A673 (cell line): ENCODE data around the gene RPTN. TPM values are rescaled to one million over a fixed set of nuclear protein-coding genes. Genes with fewer than 3 reads are reported as not detected.

Experiments used
- BruUV-seq: library from RNA; stranded (reverse); fragments of 400-500 nt; replicated peaks from 2 replicates; lab custom pipeline; 2021; lab: Mats Ljungman, UMichigan
- CTCF ChIA-PET: fragments of 300-600 bp; sonication (Branson Sonifier 250); formaldehyde crosslinking; loops from one replicate; lab custom pipeline; 2022; ENCODE audit warnings: antibody characterized with exemption; lab: Charles Lee
- POLR2A ChIA-PET: fragments of 300-600 bp; sonication (Branson Sonifier 250); formaldehyde crosslinking; loops from one replicate; lab custom pipeline; 2022; ENCODE audit warnings: antibody characterized with exemption; ENCODE audit not compliant: low non-redundant PET; lab: Charles Lee
- DNase-seq: peaks from one replicate; pipeline ENCODE4 v3.0.0-alpha.2; 2015; ENCODE audit warnings: low spot score
- H3K27ac ChIP-seq: fragments of 200-600 bp; sonication (generic); 2 replicates; pipeline ENCODE4 v1.5.1; 2016; ENCODE audit warnings: mixed run types, low read depth, mild to moderate bottlenecking, mixed read lengths, antibody characterized with exemption, low read length; ENCODE audit not compliant: poor library complexity, severe bottlenecking
- H3K27me3 ChIP-seq: fragments of 200-600 bp; sonication (generic); replicated peaks from 2 replicates; pipeline ENCODE4 v1.6.1; 2017; ENCODE audit warnings: mixed run types, low read depth, mild to moderate bottlenecking, mixed read lengths, antibody characterized with exemption, low read length; ENCODE audit not compliant: insufficient read depth, poor library complexity
- H3K36me3 ChIP-seq: fragments of 200-600 bp; sonication (generic); 2 replicates; pipeline ENCODE4 v1.6.1; 2016; ENCODE audit warnings: mixed run types, mild to moderate bottlenecking, mixed read lengths, antibody characterized with exemption, low read length; ENCODE audit not compliant: insufficient read depth, poor library complexity, severe bottlenecking
- H3K4me1 ChIP-seq: fragments of 200-600 bp; sonication (generic); 2 replicates; pipeline ENCODE4 v1.6.1; 2017; ENCODE audit warnings: mixed run types, mild to moderate bottlenecking, mixed read lengths, antibody characterized with exemption, low read length; ENCODE audit not compliant: insufficient read depth, poor library complexity, severe bottlenecking
- H3K4me3 ChIP-seq: fragments of 200-600 bp; sonication (generic); 2 replicates; pipeline ENCODE4 v1.5.1; 2016; ENCODE audit warnings: low read depth, mixed run types, mild to moderate bottlenecking, mixed read lengths, low read length; ENCODE audit not compliant: poor library complexity, severe bottlenecking
- H3K9me3 ChIP-seq: fragments of 200-600 bp; sonication (generic); 2 replicates; pipeline ENCODE4 v1.6.1; 2016; ENCODE audit warnings: mixed run types, low read depth, mild to moderate bottlenecking, mixed read lengths, antibody characterized with exemption, low read length; ENCODE audit not compliant: poor library complexity, severe bottlenecking
- EZH2 ChIP-seq: fragments of 200-600 bp; sonication (generic); IDR thresholded peaks from 2 replicates; pipeline ENCODE4 v1.6.1; 2017; ENCODE audit warnings: borderline replicate concordance, low read depth, mild to moderate bottlenecking, mixed read lengths, antibody characterized with exemption, low read length; ENCODE audit not compliant: poor library complexity, severe bottlenecking
- intact Hi-C: fragments of 100-400 bp; cut with micrococcal nuclease; formaldehyde crosslinking; loops from one replicate; pipeline ENCODE4 v1.10.0; 2022; ENCODE audit not compliant: unreplicated experiment
- total RNA-seq: library from RNA; stranded (reverse); gene quantifications from 2 replicates; pipeline ENCODE4 v1.2.3, GENCODE V29; 2021
- TF ChIP-seq, protein P1 (sequence below): fragments of 300-800, 200-600 bp; sonication (generic); conservative IDR thresholded peaks from 2 replicates; pipeline ENCODE4 v1.5.1; 2017; ENCODE audit warnings: low read depth, mild to moderate bottlenecking, antibody characterized with exemption, low read length, moderate library complexity, mixed read lengths

RPTN gene
- total RNA-seq, 1 experiment from 2014 or later: not detected

DNA sequence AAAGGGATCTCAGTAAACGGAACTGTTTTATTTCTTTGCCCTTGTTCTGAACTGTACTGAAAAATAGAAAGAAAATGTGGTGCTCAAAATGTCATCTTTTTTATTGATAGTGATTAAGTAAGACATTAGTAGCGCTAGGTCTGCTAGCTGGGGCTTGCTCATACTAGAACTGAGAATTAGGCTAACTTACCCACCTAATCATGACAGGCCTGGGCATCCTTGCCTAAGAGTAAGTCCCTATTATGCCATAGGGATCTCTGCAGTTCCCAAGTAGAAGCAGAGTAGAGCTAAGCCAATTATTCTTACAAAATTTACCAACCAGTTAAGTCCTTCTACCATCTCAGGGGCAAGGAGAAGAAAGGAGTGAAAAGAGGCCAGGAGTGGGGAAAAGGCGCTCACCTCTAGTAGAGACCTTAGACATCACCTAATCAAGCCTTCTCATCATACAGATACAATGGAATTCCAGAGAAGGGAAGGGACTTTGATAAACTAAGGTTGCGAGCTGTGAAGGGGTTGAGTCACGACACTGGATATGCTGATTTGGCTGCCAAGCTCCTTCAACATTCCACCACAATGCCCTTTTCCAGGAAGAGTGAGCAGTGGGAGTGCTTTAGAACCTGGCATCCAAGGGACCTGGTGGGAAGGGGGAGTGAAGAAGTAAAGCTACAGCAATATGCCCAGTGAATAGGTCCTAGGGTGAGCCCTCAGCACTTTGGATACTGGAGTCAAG lies 27.7 kb upstream of the RPTN start:
- Histone ChIP-seq H3K4me3 (no peak overlapping the region), H3K9me3 (no peaks in the 10 kb centered on the region), H3K4me1 (no peaks in the 10 kb centered on the region), H3K27ac (no peak overlapping the region), H3K36me3 (no peaks in the 10 kb centered on the region), H3K27me3 (no peaks in the 10 kb centered on the region)
- TF ChIP-seq EZH2: no peak
- TF ChIP-seq, protein P1, sequence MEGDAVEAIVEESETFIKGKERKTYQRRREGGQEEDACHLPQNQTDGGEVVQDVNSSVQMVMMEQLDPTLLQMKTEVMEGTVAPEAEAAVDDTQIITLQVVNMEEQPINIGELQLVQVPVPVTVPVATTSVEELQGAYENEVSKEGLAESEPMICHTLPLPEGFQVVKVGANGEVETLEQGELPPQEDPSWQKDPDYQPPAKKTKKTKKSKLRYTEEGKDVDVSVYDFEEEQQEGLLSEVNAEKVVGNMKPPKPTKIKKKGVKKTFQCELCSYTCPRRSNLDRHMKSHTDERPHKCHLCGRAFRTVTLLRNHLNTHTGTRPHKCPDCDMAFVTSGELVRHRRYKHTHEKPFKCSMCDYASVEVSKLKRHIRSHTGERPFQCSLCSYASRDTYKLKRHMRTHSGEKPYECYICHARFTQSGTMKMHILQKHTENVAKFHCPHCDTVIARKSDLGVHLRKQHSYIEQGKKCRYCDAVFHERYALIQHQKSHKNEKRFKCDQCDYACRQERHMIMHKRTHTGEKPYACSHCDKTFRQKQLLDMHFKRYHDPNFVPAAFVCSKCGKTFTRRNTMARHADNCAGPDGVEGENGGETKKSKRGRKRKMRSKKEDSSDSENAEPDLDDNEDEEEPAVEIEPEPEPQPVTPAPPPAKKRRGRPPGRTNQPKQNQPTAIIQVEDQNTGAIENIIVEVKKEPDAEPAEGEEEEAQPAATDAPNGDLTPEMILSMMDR: no peak
- intact Hi-C loops: loop anchor here (5.0 kb wide), 1 partner anchor 256 kb away; no protein-coding TSS in a partner anchor
- no peak for DNase-seq
- no TSS peak for BruUV-seq
- POLR2A ChIA-PET: no interaction called here
- CTCF ChIA-PET: interaction anchor here (1.1 to 2.6 kb wide), 2 partner anchors 272 to 273 kb away, joined by 3 to 13 read pairs; no protein-coding TSS in a partner anchor

GRCh38 chr1:152185544-152186391 lies 26.7 kb upstream of the RPTN start:
- POLR2A ChIA-PET: no interaction called here
- H3K4me3 ChIP-seq: no peak overlapping the region
- TF ChIP-seq, protein P1: peak; percentile 67
- TF ChIP-seq EZH2: no peak
- intact Hi-C loops: loop anchor here (1.0 to 5.0 kb wide), 3 partner anchors 43 to 257 kb away; no protein-coding TSS in a partner anchor
- no peaks in the 10 kb centered on the region for H3K4me1 ChIP-seq
- H3K27ac ChIP-seq: no peak overlapping the region
- DNase-seq: peak; percentile 69
- H3K27me3 ChIP-seq: no peaks in the 10 kb centered on the region
- H3K36me3 ChIP-seq: no peaks in the 10 kb centered on the region
- no peaks in the 10 kb centered on the region for H3K9me3 ChIP-seq
- CTCF ChIA-PET: interaction anchor here (0.5 to 2.6 kb wide), 3 partner anchors 132 to 273 kb away, joined by 9 to 13 read pairs (median 11); no protein-coding TSS in a partner anchor
- BruUV-seq: no TSS peak

GRCh38 chr1:152182944-152183361 lies 23.9 kb upstream of the RPTN start:
- intact Hi-C loops: no loop called here
- Histone ChIP-seq H3K9me3 (no peaks in the 10 kb centered on the region), H3K4me3 (no peak overlapping the region), H3K36me3 (no peaks in the 10 kb centered on the region), H3K4me1 (no peaks in the 10 kb centered on the region), H3K27me3 (no peaks in the 10 kb centered on the region), H3K27ac (no peak overlapping the region)
- TF ChIP-seq, protein P1: no peak
- TF ChIP-seq EZH2: no peak
- DNase-seq: no peak
- ChIA-PET CTCF (interaction anchor here (0.5 to 1.2 kb wide), 2 partner anchors 33 to 130 kb away, joined by 3 read pairs; no protein-coding TSS in a partner anchor), POLR2A (interaction anchor here (0.5 kb wide), 1 partner anchor 125 kb away, joined by 3 read pairs; no protein-coding TSS in a partner anchor)
- BruUV-seq: no TSS peak
